Stimulated activated CD4-positive, alpha-beta T cell treated with anti-CD3 and anti-CD28 coated beads, Interleukin-12 subunit alpha, Interleukin-12 subunit beta, amount 100 ng/mL, for 24 hours (primary cell): Measurements from ENCODE around the gene ISOC2.
"Not testable (repeated sequence)": the region's sequence is repeated elsewhere in the genome, so short reads cannot be mapped to it uniquely, and the experiment has no call there.

Source experiments
- DNase-seq, 2 experiments: peaks; one replicate each; pipeline ENCODE4 v3.0.0-alpha.2; 2020; ENCODE audit warnings: low read depth in 2 of 2

The ISOC2 gene

GRCh38 chr19:55408533-55408872 is 52.9 kb downstream of the ISOC2 start:
- no peak for DNase-seq

DNA sequence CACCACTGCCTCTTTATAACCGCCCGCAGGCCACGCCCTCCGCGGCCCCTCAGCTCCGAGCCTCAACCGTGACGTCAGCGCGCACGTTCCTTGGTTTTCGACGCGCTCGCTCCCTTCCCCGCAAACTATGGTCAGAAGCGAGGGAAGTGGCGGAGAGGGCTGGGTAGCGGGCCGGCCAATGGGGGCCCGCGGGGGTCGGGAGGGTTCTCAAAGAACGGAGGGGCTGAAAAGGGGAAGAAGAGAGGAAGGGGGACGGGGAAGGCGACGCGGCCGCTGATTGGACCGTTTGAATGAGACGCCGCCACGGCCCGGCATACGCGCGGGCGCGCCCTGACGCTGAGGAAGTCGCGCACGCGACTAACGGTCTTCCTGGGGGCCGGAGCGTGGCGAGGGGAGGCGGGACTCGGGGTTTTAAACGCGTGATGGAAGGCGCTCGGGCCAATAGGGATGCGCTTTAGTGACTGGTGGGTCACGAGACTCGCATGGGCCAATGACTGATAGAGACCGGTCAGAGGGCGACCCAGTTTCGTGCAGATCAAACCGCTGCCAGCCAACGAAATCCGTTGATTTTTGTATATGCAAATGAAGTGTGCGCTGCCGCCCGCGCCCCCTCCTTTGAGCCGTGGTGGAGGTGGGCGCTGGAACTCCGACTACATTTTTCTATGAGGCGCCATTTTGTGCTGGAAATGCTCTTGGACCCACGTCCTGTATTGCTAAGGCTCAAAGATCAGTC is 53.5 kb downstream of the ISOC2 start:
- DNase-seq: peak; percentile 91 to 94

GRCh38 chr19:55407550-55407799 is 54.0 kb downstream of the ISOC2 start, which contains the start of gene UBE2S:
Gene UBE2S (minus strand): TSS chr19:55407788. CDS start chr19:55407589, 199 bp downstream.
- not testable (repeated sequence) for DNase-seq

DNA sequence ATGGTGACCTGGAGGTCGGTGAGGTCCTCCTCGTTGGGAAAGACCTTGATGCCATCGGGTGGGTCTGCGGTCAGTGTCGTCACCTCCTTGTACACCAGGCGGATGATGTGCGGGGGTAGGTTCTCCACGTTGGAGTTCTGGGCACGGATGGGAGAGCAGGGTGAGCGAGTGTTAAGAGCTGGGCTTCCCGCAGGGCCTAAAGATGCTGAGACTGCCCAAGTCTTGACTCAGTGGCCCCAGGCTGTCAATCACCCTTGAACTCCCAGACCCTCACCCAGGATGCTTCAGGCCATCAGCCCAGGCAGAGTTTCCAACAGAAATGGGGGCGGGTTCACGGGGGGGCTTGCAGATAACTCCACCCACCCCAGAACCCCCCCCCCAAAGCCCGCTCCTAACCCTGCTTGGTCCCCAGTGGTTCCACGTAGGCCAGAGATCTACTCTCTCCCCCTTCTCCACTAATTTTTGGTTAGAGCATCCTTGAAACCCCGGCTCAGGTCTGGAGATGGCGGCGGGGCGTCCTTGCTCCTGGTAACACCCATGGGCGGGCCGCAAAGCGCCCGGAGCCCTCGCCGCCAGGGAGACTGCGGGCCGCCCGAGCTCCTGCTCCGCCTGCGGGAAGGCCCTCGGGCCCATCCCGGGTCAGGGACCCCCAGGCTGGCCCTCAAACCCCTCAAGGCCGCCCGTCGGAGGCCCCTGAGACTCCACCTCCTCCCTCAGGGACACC is 54.5 kb downstream of the ISOC2 start:
- DNase-seq: no peak

GRCh38 chr19:55406091-55406825 is 55.2 kb downstream of the ISOC2 start:
- no peak for DNase-seq

DNA sequence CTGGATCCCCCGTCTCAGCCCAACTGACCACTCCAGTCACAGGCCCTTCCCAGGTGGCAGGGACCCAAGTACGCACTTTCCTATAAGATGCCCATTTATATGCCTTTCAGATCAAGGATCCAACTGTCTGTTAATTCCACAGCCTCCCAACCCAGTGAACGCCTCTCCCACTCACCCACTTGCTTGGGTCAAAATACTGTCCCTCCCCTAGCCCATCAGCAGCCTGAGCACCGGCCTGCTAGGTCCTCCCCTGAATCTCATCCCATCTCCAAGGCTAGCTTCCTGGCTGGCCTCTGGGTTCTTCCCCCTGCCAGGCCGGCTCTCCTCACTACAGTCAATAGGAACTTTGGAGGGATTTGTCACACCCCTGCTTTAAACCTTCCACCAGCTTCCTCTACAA is 55.8 kb downstream of the ISOC2 start:
- no peak for DNase-seq
